NCI-H446 (cell line): ENCODE results near the gene EBF3.
"Not testable (repeated sequence)": the region's sequence is repeated elsewhere in the genome, so short reads cannot be mapped to it uniquely, and the experiment has no call there.

Experiments used
- DNase-seq, 2 experiments: peaks; one replicate each; lab custom pipeline; 2025; lab: John Stamatoyannopoulos, UW

The EBF3 gene

DNA sequence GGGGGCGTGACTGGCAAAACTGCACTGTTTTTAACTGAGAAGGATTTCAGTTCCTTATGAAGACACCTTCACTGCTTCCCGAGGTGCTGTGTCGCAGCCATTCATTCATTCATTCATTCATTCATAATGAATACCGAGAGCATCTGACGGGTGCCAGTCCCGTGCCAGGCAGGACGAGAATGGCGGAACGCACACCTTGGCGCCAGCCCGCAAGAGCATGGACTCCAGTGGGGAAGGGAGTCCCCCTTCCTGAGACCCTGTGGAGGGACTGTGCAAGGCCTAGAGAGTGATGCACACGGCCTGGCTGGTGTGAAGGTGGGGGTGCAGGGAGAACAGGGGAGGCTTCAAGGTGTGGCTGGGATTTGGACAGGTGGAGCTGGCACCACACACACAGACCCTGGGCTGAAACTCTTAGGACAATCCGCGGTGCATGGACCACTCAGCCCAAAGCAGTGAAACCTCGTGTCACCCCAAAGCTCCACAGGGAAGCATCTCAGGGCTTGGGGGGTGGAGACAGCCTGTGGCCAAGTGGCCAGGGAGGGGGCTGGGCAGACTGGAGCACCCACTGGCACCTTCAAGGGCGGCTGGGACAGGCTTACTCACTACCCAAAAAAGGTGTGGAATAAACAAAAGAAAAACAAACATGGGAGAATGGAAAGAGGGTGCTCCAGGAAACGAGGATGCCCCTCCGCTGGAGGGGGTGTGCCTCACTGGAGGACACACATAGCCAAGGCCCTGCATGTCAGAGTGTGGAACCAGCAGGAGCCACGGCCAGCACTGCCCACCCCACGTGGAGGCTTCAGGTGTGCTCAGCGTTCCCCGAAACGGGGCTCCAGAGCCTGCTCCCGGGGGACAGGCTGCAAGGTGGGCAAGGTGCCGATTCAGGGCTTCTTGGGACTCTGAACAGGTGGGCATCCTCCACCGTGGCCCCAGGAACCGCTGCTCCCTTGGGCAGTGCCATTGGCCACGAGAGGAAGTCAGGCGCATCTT, 37.7 kb downstream of the EBF3 start:
- DNase-seq: no peak

GRCh38 chr10:129924375-129925085, 39.5 kb downstream of the EBF3 start:
- no peak for DNase-seq

DNA sequence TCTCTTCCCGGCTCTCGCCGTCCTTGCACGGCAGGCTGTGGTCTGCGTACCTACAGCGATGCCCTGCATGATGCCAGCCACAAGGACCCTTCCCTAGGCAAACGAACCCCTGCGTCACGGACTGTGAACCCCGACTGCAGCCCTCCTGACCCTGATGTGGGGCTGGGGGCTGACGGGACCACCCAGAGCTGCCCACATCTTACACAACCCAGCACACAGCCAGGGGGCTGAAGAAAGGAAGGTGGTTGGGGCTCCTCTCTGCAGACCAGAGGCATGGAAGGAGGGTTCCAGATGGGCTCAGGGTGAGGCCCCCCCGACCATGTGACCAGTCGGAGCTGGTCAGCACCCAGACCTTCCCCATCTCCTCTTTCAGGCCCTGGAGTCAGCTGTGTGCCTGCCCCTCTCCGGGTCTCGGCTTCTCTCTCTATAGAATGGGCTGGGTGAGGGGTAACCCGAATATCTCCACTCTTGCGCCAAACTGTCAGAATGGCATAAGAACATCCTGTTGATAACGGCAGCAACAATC, 41.4 kb downstream of the EBF3 start:
- no peak for DNase-seq

GRCh38 chr10:129921801-129922597, 42.1 kb downstream of the EBF3 start:
- no peak for DNase-seq

- no peak for DNase-seq
Measured at GRCh38 chr10:129921065-129921670, 42.9 kb downstream of the EBF3 start.

DNA sequence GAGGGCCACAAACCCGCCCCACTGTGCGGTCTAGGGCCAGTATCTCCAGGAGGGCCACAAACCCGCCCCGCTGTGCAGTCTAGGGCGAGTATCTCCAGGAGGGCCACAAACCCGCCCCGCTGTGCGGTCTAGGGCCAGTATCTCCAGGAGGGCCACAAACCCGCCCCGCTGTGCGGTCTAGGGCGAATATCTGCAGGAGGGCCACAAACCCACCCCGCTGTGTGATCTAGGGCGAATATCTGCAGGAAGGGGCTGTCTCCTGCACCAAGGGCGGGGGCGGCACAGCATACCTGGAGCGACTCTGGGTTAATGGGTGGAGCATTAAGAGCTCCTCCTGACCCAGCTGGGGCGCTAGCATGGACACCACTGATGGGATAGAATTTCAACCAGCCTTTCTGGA, 43.9 kb downstream of the EBF3 start:
- DNase-seq: not testable (repeated sequence)

DNA sequence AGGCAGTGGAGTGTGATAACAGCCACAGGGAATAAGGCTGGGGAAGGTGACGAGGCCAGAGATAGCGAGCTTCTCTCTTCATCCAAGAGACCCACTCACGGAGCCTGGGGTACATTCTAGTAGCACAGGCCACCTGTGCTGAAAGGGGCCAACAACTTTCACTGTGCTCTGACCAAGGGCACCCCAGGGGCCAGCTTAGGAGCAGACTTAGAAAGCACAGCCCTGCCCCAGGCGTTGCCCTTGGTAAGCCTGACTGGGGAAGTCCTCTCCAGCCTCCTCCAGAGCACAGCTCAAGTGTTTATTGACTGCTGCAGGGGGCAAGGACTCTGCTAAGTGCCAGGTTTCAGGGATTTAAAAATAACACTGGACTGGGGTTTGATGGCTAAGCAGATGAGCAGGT, 44.7 kb downstream of the EBF3 start:
- no peak for DNase-seq

DNA sequence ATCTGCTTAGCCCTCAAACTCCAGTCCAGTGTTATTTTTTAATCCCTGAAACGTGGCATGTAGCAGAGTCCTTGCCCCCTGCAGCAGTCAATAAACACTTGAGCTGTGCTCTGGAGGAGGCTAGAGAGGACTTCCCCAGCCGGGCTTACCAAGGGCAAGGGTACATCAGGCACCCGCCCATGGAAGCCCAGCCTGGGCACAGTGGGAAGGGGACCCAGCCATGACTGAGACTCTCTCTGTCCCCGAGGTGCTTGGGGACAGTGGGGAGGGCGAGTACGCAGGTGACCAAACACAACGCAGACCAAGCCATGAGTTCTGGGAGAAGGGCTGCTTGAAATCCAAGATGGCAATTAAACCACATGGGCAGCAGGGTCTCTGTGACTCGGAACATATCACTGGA, 45.2 kb downstream of the EBF3 start:
- no peak for DNase-seq

GRCh38 chr10:129918401-129918800, 45.7 kb downstream of the EBF3 start:
- DNase-seq: no peak

GRCh38 chr10:129917936-129918335, 46.1 kb downstream of the EBF3 start:
- no peak for DNase-seq

GRCh38 chr10:129916506-129916995, 47.5 kb downstream of the EBF3 start:
- DNase-seq: no peak

DNA sequence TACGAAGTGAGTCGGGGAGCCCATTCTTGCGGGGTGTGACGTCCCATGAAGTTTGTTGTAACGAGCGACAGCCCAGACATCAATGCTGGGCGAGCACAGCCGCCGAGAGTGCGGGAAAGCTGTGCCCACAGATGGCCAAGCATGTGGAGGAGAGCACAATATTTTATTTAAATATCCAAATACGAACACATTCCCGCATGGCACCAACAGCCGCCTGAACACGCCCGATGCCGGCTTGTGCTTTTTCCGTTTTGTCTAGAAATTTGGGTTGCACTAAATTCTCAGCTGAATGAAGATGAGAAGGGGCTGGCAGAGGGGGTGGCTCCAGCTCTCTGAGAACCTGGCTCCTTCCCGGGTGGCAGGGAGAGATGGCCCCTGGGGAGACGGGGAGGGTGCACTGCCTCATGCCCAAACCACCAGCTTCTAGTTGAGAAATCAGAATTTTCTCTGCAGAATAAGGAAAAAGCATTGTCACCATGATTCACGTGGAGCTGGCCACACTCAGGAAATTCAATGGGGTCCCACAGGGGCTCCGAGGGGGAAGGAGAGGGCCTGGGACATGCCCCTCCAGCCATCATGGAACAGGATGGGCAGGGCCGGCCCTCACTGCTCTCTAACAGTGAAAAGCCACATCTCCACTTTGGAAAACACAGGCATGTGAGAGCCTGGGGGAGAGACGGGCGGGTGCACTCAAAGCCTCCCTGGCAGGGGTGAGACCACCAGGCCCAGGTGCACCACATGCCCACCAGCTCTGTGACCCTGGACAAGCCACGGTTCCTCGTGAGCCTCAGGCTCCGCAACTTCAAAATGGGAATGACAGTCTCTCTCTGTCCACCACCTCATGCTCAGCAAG, 48.3 kb downstream of the EBF3 start:
- DNase-seq: no peak

DNA sequence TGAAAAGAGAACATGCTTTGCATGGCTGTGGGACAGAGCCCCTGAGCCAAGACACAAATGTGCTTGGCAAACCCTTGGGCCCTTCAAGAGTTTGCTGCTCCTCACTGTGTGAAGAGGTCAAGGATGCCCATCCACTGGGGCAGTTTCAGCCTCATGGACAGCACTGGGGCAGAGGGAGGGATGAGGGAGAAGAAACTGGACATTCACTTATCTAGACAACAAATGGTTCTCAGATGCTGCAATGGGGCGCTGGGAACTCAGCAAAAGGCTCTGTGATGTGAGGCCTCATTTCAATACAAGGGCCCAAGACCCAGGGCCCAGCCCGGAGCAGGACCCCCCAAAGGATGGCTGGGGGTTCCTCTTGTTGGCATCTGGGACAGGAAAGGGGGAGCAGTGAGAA, 49.1 kb downstream of the EBF3 start:
- DNase-seq: no peak

- no peak for DNase-seq
Measured at GRCh38 chr10:129914153-129914855, 49.8 kb downstream of the EBF3 start.

DNA sequence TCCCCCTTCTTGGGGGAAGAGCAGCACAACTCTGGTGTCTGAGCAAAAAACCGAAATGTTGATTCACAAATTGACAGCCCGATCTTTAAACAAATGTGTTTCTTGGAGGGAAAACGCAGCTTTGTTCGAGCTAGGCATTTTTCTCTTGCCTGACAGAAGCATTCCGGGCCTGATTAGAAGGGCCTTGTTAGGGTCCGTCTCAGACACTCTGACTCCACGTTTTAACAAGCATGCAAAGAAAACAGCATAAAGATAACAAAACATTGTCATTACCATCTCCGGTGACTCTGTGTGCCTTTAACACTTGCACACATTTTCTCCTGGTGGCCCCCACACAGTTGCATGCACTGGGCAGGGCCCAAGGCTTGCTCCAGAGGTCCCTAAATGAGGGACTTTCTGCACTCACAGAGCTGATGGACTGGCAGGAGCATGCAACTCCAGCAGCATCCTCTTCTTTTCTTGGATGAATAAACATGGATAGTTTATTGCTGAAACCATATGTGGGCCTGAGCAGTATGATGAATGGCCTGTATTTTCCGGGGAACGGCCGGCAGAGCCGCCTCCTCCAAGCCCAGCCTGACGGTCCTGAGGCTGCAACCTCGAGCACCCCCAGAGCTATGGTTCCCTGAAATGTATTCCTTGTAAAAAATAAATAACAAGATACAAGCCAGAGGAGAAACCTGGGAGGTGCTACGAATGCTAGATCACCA, 50.9 kb downstream of the EBF3 start:
- DNase-seq: no peak

GRCh38 chr10:129912166-129912917, 51.7 kb downstream of the EBF3 start:
- DNase-seq: no peak

DNA sequence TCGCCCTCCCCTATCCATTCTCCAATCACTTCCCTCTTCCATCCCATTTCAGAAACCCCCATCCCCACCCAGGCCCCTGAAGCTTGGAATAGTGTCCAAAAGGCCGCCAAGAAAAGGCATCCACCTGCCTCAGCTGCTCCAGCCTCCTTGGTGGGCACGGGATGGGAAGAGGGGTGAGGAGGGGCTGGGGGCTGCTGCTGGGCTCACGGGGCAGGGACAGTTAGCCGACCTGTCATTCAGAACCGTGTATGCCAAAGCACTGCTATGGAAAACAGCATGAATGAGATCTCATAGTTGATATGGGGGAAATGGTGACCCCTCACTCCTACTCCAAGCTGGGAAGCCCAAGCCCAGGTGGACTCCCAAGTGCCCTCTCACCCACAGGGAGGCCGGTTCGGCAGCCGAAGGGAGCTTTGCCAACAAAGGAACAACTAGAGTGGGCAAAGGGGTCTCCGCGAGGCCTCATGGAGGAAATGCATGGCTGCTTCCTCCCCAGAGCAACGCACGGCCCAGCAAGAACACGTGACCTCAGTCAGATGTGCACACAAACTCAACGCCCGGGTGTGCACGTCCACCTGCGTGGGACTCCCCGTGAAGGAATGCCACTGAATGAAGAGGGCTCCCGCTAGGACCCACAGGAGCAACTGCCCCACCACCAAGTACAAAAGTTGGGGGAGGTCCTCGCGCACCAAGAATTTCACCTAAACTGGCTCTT, 52.5 kb downstream of the EBF3 start:
- DNase-seq: no peak

DNA sequence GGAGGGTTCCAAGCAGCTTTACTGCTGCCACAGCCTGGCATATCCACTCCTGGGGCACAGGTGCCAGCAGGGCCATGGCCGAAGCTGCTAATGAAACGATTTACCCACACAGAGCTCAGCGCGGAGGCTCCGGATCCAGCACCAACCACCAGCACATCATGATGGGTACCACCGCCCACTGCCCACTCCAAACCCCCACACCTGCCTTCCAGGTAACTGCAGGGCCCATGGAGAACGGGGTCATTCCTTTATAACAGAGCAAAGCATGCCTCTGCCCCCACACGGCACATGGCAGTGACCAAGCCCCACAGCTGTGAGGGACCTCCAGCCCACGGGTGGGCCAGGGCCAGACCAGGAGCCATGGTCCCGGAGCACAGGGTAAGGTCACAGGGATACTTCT, 53.2 kb downstream of the EBF3 start:
- DNase-seq: no peak
